Karpas-422 (cell line): ENCODE measurements around the gene GALNT10. TPM values are rescaled to one million over a fixed set of nuclear protein-coding genes. Genes with fewer than 3 reads are reported as not detected.

Experiments
- DNase-seq: peaks from one replicate; pipeline ENCODE4 v3.0.0-alpha.2; 2015
- H2AFZ ChIP-seq: fragments of 200-600 bp; sonication (generic); 2 replicates; pipeline ENCODE4 v1.6.1; 2014; ENCODE audit warnings: antibody characterized with exemption, low read length, mixed read lengths
- H3K27ac ChIP-seq: fragments of 200-600 bp; sonication (generic); 2 replicates; pipeline ENCODE4 v1.5.1; 2014; ENCODE audit warnings: mild to moderate bottlenecking, low read length, moderate library complexity
- H3K27me3 ChIP-seq: fragments of 200-600 bp; sonication (generic); 2 replicates; pipeline ENCODE4 v1.6.1; 2014; ENCODE audit warnings: low read length, mixed read lengths
- H3K36me3 ChIP-seq: fragments of 200-600 bp; sonication (generic); 2 replicates; pipeline ENCODE4 v1.6.1; 2014; ENCODE audit warnings: low read length, mixed read lengths; ENCODE audit not compliant: insufficient read depth
- H3K4me1 ChIP-seq: fragments of 200-600 bp; sonication (generic); 2 replicates; pipeline ENCODE4 v1.6.1; 2014; ENCODE audit warnings: mild to moderate bottlenecking, low read length, mixed read lengths
- H3K4me2 ChIP-seq: fragments of 200-600 bp; sonication (generic); 2 replicates; pipeline ENCODE4 v1.6.1; 2014; ENCODE audit warnings: low read length, low read depth, mild to moderate bottlenecking; ENCODE audit not compliant: poor library complexity, severe bottlenecking
- H3K4me3 ChIP-seq: fragments of 200-600 bp; sonication (generic); 2 replicates; pipeline ENCODE4 v1.5.1; 2014; ENCODE audit warnings: mild to moderate bottlenecking, antibody characterized with exemption, low read length, mixed read lengths
- H3K79me2 ChIP-seq: fragments of 200-600 bp; sonication (generic); 2 replicates; pipeline ENCODE4 v1.6.1; 2014; ENCODE audit warnings: mild to moderate bottlenecking, low read length, mixed read lengths
- H3K9ac ChIP-seq: fragments of 200-600 bp; sonication (generic); 2 replicates; pipeline ENCODE4 v1.6.0; 2014; ENCODE audit warnings: low read length
- H3K9me2 ChIP-seq: fragments of 200-600 bp; sonication (generic), shearing (Covaris generic); replicated peaks from 2 replicates; pipeline ENCODE4 v1.6.0; 2014; ENCODE audit warnings: mild to moderate bottlenecking, low read length, moderate library complexity; ENCODE audit not compliant: insufficient read depth
- H3K9me3 ChIP-seq: fragments of 300-700, 200-600 bp; sonication (generic); 2 replicates; pipeline ENCODE4 v1.6.1; 2014; ENCODE audit warnings: low read length, mixed read lengths
- H4K20me1 ChIP-seq: fragments of 200-600 bp; sonication (generic); 2 replicates; pipeline ENCODE4 v1.6.1; 2014; ENCODE audit warnings: mild to moderate bottlenecking, antibody characterized with exemption, low read length, low read depth; ENCODE audit not compliant: insufficient read depth
- total RNA-seq: library from RNA; depleted of rRNA; stranded (reverse); fragments of >200 nt; shearing (Covaris generic); gene quantifications from 2 replicates; pipeline ENCODE4 v1.2.3, GENCODE V29; 2014; ENCODE audit warnings: low replicate concordance

The GALNT10 gene
- total RNA-seq, 1 experiment from 2014 or later, result 3.6 TPM

DNA sequence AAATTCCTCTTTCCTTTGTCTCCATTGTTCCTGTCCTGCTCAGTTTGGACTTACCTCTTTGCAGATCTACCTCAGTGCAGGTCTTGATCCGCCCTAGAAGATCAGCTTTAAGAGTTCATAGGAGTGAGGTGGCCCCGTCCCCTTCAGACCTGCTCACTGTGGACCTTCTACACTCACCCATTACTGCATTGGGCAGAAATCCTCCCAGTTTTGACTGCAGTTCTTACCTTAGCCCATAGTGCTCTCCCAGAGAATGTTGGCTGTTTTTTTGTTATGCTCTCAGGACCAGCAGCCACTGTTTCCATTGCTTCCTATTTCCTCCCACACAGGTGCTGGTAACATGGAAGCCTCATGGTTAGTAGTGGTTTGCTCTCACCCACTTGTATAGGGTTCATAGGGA is 63.3 kb downstream of the GALNT10 start:
- Histone ChIP-seq H3K9ac (no peak overlapping the region), H3K9me2 (no peaks in the 10 kb centered on the region), H3K79me2 (no peaks in the 10 kb centered on the region), H2AFZ (no peak overlapping the region), H3K27me3 (no peaks in the 10 kb centered on the region), H3K27ac (no peak overlapping the region), H3K36me3 (no peaks in the 10 kb centered on the region), H4K20me1 (no peaks in the 10 kb centered on the region), H3K4me3 (no peak overlapping the region), H3K4me2 (no peak overlapping the region), H3K9me3 (no peaks in the 10 kb centered on the region), H3K4me1 (no peaks in the 10 kb centered on the region)
- no peak for DNase-seq

DNA sequence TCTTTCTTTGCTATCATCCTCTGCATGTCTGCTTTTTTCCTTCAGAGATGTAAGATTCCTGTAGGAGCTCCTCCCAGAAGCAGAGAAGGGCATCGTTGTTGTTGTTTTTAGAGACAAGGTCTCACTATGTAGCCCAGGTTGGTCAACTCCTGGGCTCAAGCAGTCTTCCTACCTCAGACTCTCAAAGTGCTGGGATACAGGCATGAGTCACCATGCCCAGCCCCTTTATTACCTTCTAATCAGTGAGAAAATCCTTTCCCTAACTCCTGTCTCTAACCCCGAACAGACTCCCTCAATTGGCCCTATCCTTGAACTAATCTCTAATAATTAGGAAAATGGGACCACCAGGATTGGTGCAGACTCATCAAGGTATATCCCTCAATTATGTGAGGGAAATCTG is 64.4 kb downstream of the GALNT10 start:
- Histone ChIP-seq H4K20me1 (no peaks in the 10 kb centered on the region), H3K79me2 (no peaks in the 10 kb centered on the region), H3K9me2 (no peaks in the 10 kb centered on the region)

DNA sequence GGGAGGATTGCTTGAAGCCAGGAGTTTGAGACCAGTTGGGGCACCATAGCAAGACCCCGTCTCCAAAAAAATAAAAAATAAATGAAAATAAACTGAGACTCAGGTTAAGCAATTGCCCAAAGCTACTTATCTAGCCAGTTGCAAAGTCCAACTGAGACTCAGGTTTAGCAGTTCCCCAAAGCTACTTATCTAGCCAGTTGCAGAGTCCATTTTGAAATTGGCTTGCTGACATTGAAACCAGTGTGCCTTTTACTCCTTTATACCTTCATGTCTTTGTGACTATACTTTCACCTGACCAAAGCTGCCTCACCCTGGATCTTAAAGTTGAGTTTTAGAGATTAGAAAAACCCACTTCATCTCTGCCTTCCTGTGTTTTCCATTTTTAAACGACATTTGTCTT is 66.5 kb downstream of the GALNT10 start:
- no peak overlapping the region for H3K9ac ChIP-seq
- DNase-seq, result no peak
- H3K79me2 ChIP-seq, result no peaks in the 10 kb centered on the region
- H3K27ac ChIP-seq, result no peak overlapping the region
- no peaks in the 10 kb centered on the region for H3K27me3 ChIP-seq
- no peaks in the 10 kb centered on the region for H3K36me3 ChIP-seq
- no peaks in the 10 kb centered on the region for H3K9me2 ChIP-seq
- H3K4me2 ChIP-seq, result no peak overlapping the region
- no peaks in the 10 kb centered on the region for H4K20me1 ChIP-seq
- no peaks in the 10 kb centered on the region for H3K4me1 ChIP-seq
- H2AFZ ChIP-seq, result no peak overlapping the region
- H3K9me3 ChIP-seq, result no peaks in the 10 kb centered on the region
- H3K4me3 ChIP-seq, result no peak overlapping the region

More for the DNA sequence above, 64.4 kb downstream of the GALNT10 start:
- H3K4me2 ChIP-seq, result no peak overlapping the region
- no peaks in the 10 kb centered on the region for H3K27me3 ChIP-seq
- H3K36me3 ChIP-seq, result no peaks in the 10 kb centered on the region
- H3K27ac ChIP-seq, result no peak overlapping the region
- H3K9ac ChIP-seq, result no peak overlapping the region
- no peak overlapping the region for H3K4me3 ChIP-seq
- H2AFZ ChIP-seq, result no peak overlapping the region
- no peaks in the 10 kb centered on the region for H3K4me1 ChIP-seq
- no peaks in the 10 kb centered on the region for H3K9me3 ChIP-seq
- DNase-seq, result no peak

DNA sequence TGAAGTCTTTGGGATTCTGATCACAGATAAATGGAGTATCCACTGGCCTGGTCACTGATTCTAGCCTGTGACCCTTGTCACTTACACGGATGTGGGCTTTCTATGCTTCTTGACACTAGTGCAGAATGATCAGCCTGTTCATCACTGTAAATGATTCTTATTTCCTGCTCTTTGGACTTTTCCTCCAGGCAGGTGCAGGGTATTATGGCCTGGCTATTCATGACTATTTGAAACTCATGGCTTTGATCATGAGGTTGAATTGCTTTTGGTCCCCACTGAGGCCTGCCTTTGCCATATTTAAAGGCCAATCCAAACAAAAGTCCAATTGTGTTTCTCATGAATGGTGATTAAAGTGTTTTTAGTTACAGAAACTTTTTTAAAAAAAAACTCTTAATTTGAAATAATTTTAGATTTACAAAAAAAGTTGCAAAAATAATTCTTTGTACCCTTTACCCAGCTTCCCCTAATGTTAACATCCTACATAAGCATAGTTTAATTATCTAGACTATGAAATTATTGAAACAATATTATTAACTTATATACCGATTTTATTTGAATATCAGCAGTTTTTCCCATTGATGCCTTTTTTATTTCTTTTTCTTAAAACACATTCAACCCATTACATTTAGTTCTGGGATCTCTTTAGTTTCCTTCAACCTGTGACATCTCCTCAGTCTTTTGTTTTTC is 68.1 kb downstream of the GALNT10 start:
- no peak overlapping the region for H3K4me3 ChIP-seq
- DNase-seq, result no peak

DNA sequence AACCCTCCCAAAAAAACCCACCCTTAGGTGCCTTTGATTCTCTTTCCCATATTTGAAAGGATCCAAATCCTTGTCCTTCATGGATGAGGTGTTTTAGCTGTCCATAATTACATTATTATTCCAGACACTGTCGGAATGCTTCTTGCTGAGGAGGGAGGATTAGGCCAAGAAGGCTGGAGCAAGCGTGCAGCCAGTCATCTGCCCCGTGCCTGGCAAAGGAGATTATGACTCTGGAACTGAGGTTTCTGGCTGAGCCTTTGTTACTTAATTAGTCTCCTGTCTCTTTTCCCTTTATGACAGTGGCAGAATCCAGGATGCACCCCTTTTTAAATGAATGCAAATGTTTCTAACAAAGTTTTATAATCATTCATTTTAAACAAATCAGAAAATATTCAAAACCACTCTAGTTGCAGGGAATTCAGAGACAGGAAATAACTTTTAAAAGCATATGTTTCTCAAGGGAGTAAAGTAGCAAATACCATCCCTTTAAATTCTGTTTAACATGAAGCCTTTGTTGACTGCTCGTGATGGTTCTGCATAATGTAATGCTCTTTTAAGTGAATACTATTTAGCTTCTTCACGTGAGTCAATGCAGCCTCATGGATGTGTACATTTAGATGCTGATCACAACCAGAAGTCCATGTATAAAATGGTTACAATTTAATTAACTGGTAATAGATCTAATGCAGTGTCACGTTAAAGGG is 69.8 kb downstream of the GALNT10 start:
- no peak overlapping the region for H3K4me3 ChIP-seq
- no peaks in the 10 kb centered on the region for H3K4me1 ChIP-seq
- no peaks in the 10 kb centered on the region for H3K9me3 ChIP-seq
- DNase-seq, result no peak
- H2AFZ ChIP-seq, result no peak overlapping the region
- no peak overlapping the region for H3K9ac ChIP-seq
- no peak overlapping the region for H3K27ac ChIP-seq
- no peaks in the 10 kb centered on the region for H4K20me1 ChIP-seq
- H3K9me2 ChIP-seq, result no peaks in the 10 kb centered on the region
- H3K4me2 ChIP-seq, result no peak overlapping the region
- H3K79me2 ChIP-seq, result no peaks in the 10 kb centered on the region
- H3K27me3 ChIP-seq, result no peaks in the 10 kb centered on the region
- no peaks in the 10 kb centered on the region for H3K36me3 ChIP-seq

More for the DNA sequence above, 68.1 kb downstream of the GALNT10 start:
- no peaks in the 10 kb centered on the region for H3K27me3 ChIP-seq
- no peaks in the 10 kb centered on the region for H3K9me3 ChIP-seq
- no peak overlapping the region for H2AFZ ChIP-seq
- no peaks in the 10 kb centered on the region for H4K20me1 ChIP-seq
- H3K27ac ChIP-seq, result no peak overlapping the region
- H3K4me2 ChIP-seq, result no peak overlapping the region
- no peaks in the 10 kb centered on the region for H3K4me1 ChIP-seq
- H3K9ac ChIP-seq, result no peak overlapping the region
- no peaks in the 10 kb centered on the region for H3K36me3 ChIP-seq
- no peaks in the 10 kb centered on the region for H3K79me2 ChIP-seq
- no peaks in the 10 kb centered on the region for H3K9me2 ChIP-seq

DNA sequence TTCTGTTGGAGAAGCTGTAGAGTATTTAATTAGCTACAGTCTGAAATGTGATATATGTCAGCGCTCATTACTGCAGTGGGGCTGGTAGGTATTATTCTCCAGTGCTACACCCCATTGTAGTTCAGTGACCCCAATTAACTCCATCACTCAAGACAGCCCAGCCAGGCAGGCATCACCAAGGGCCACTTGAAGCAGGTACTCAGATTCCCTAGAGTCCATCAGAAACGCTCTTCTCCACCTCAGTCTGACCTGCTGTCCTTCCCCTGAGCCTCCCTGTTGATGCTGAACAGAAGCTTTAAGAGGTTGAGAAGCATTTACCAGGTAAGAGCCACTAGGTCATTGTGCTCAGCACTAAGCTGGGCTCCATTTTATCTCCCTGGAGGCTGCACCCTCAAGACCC is 71.8 kb downstream of the GALNT10 start:
- Histone ChIP-seq H3K4me2 (no peak overlapping the region), H3K27me3 (no peaks in the 10 kb centered on the region), H3K79me2 (no peaks in the 10 kb centered on the region), H3K4me3 (no peak overlapping the region), H3K9ac (no peak overlapping the region), H3K27ac (no peak overlapping the region), H2AFZ (no peak overlapping the region), H3K4me1 (no peaks in the 10 kb centered on the region), H3K9me2 (no peaks in the 10 kb centered on the region), H3K36me3 (no peaks in the 10 kb centered on the region), H4K20me1 (no peaks in the 10 kb centered on the region), H3K9me3 (no peaks in the 10 kb centered on the region)
- DNase-seq, result no peak

DNA sequence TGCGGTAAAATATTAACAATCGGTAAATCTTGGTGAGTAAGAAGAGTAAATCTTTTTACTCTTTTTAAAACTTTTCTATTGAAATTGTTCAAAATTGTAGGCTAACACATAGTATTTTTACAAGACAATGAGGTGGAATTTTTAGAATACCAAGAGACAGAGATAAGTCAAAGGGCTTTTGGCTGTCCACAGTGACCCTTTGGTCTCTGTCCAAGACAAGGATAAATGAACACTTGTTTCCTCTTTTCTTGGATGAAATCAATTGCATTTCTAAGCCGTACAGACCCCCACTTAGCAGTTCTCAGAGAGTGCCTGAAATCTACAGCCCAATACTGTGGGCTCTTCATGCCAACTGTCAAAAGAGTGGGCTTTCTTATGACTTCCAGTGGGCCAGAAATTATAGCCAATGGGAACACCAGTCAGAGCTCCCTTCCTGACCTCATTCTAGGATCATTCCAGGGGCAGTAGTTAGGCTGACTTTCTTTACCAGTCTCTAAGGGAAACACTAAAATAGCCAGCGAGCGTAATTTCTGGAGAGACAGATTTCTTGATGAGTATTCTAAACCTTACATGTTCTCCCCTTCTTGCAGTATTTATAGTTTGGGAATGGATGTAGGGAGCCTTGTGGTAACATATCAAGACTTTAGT is 74.1 kb downstream of the GALNT10 start:
- H3K9me3 ChIP-seq, result no peaks in the 10 kb centered on the region
- no peaks in the 10 kb centered on the region for H4K20me1 ChIP-seq
- no peak for DNase-seq
- H3K4me2 ChIP-seq, result no peak overlapping the region
- H3K9ac ChIP-seq, result no peak overlapping the region
- H2AFZ ChIP-seq, result no peak overlapping the region
- H3K36me3 ChIP-seq, result no peaks in the 10 kb centered on the region
- no peaks in the 10 kb centered on the region for H3K4me1 ChIP-seq
- H3K4me3 ChIP-seq, result no peak overlapping the region
- H3K9me2 ChIP-seq, result no peaks in the 10 kb centered on the region
- H3K27ac ChIP-seq, result no peak overlapping the region
- no peaks in the 10 kb centered on the region for H3K79me2 ChIP-seq
- H3K27me3 ChIP-seq, result no peaks in the 10 kb centered on the region

DNA sequence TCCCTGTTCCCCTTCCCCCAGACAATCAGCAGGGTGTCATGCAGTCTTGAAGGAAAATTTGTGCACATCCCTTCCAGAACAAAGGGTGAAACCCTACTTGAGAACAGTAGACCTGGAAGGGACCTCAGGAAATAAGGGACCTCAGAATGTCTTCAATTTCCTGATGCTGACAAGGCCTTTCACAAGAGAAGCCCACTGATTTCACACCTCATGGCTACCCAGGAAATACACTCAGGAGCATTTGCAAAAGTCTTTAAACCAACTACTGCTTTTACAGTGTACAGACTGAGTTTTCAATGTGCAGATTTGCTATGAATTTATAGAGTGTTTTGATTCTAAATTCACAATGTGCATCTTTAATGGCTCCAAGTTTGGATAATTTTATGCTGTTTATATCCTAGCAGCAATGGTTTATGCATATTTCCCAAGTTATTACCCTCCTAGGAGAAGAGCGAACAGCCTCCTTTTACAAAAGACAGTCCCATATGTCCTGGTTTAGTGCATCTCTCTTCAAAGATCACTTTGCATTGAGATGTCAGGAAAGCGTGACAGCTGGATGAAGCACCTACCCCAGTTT is 74.8 kb downstream of the GALNT10 start:
- no peaks in the 10 kb centered on the region for H3K36me3 ChIP-seq
- no peaks in the 10 kb centered on the region for H3K79me2 ChIP-seq
- H3K9me3 ChIP-seq, result no peaks in the 10 kb centered on the region
- H3K27ac ChIP-seq, result no peak overlapping the region
- H3K9ac ChIP-seq, result no peak overlapping the region
- no peaks in the 10 kb centered on the region for H3K4me1 ChIP-seq
- no peaks in the 10 kb centered on the region for H3K9me2 ChIP-seq
- H3K4me3 ChIP-seq, result no peak overlapping the region
- no peak for DNase-seq
- no peaks in the 10 kb centered on the region for H3K27me3 ChIP-seq
- H2AFZ ChIP-seq, result no peak overlapping the region
- H4K20me1 ChIP-seq, result no peaks in the 10 kb centered on the region
- no peak overlapping the region for H3K4me2 ChIP-seq
